CD4-positive, alpha-beta T cell (primary cell): ENCODE measurements around the gene SLC38A4. TPM values are rescaled to one million over a fixed set of nuclear protein-coding genes. Genes with fewer than 3 reads are reported as not detected.

ENCODE experiments used
- ATAC-seq: fragments of 200-7000 bp; cut with Tn5 transposase; one replicate; pipeline ENCODE4 v1.10.0; 2022; ENCODE audit warnings: mild to moderate bottlenecking; ENCODE audit not compliant: poor library complexity
- CTCF ChIA-PET: fragments of 350-600 bp; sonication (Branson Sonifier 250); formaldehyde crosslinking; loops from one replicate; lab custom pipeline; 2021; ENCODE audit warnings: antibody characterized with exemption, inconsistent platforms; lab: Charles Lee
- POLR2A ChIA-PET: fragments of 350-600 bp; sonication (Branson Sonifier 250); formaldehyde crosslinking; loops from one replicate; lab custom pipeline; 2021; ENCODE audit warnings: antibody characterized with exemption, inconsistent platforms; lab: Charles Lee
- DNase-seq, 14 experiments: peaks; one replicate each; pipeline ENCODE4 v3.0.0-alpha.2; 2013 to 2020; ENCODE audit warnings: mixed read lengths in 2 of 14
- H3K27ac ChIP-seq, 2 donors: one replicate each; pipeline versions ENCODE4 v1.5.1 to v1.7.0; 2013; ENCODE audit warnings: low read length in 2 of 2, low read depth in 1 of 2, mild to moderate bottlenecking in 1 of 2
- H3K27me3 ChIP-seq, 2 experiments: 1 replicate in 1 of 2; 2 replicates in 1 of 2; pipeline versions ENCODE4 v1.6.1 to v1.7.0; 2013; ENCODE audit warnings: low read length in 2 of 2, control low read depth in 1 of 2, mild to moderate bottlenecking in 1 of 2, moderate library complexity in 1 of 2; ENCODE audit not compliant: insufficient read depth in 2 of 2, control insufficient read depth in 1 of 2
- H3K36me3 ChIP-seq: one replicate; pipeline ENCODE4 v1.6.1; 2013; ENCODE audit warnings: low read length, control low read depth; ENCODE audit not compliant: insufficient read depth
- H3K4me1 ChIP-seq: one replicate; pipeline ENCODE4 v1.6.1; 2013; ENCODE audit warnings: low read length, control low read depth; ENCODE audit not compliant: insufficient read depth
- H3K4me3 ChIP-seq: one replicate; pipeline ENCODE4 v1.5.1; 2013; ENCODE audit warnings: mild to moderate bottlenecking, low read length, moderate library complexity
- H3K9me3 ChIP-seq, 2 experiments: 1 replicate in 1 of 2; 2 replicates in 1 of 2; pipeline versions ENCODE4 v1.6.1 to v1.7.0; 2013; ENCODE audit warnings: low read length in 2 of 2, mild to moderate bottlenecking in 2 of 2, control low read depth in 1 of 2, moderate library complexity in 1 of 2; ENCODE audit not compliant: control insufficient read depth in 1 of 2, insufficient read depth in 1 of 2
- H3K27ac Mint-ChIP-seq: one replicate; pipeline ENCODE4 v1.8.0; 2020; ENCODE audit warnings: mixed read lengths
- H3K27me3 Mint-ChIP-seq: one replicate; pipeline ENCODE4 v1.8.0; 2021; ENCODE audit warnings: mixed read lengths
- H3K36me3 Mint-ChIP-seq: one replicate; pipeline ENCODE4 v1.8.0; 2021; ENCODE audit warnings: low read depth, mixed read lengths
- H3K4me1 Mint-ChIP-seq: one replicate; pipeline ENCODE4 v1.8.0; 2021; ENCODE audit warnings: low read depth, mixed read lengths
- H3K4me3 Mint-ChIP-seq: one replicate; pipeline ENCODE4 v1.8.0; 2020; ENCODE audit warnings: mild to moderate bottlenecking, mixed read lengths
- H3K9me3 Mint-ChIP-seq: one replicate; pipeline ENCODE4 v1.8.0; 2020; ENCODE audit warnings: mixed read lengths
- CTCF ChIP-seq: fragments of 200-600 bp; IDR thresholded peaks from one replicate; pipeline ENCODE4 v1.8.0; 2022; ENCODE audit warnings: antibody characterized with exemption, mild to moderate bottlenecking
- intact Hi-C, 2 experiments: fragments of 100-400 bp; cut with DNase I in 1 of 2; cut with micrococcal nuclease in 1 of 2; formaldehyde crosslinking; loops; one replicate each; pipeline versions ENCODE4 v1.15.1 to v1.9.0; 2023 to 2025; cut with DNase I, micrococcal nuclease
- total RNA-seq, 174 experiments: library from RNA in 2 of 174; stranded (reverse) in 2 of 174; gene quantifications; one replicate each; pipeline ENCODE4 v1.2.3 and lab custom pipeline; 2021 to 2026

The SLC38A4 gene
- total RNA-seq, 2 experiments from 2014 or later = not detected

- CTCF ChIA-PET = interaction anchor here (1.4 kb wide), 1 partner anchor 13 kb away, joined by 3 read pairs; no protein-coding TSS in a partner anchor
- Histone ChIP-seq H3K36me3 (no peaks in the 10 kb centered on the region), H3K4me3 (no peak overlapping the region), H3K27ac (no peak overlapping the region), H3K27me3 (peaks cover 0 to 2% of the 10 kb centered on the region in 2 experiments), H3K4me1 (no peaks in the 10 kb centered on the region), H3K9me3 (no peaks in the 10 kb centered on the region)
- Mint-ChIP-seq H3K4me3 (no peak overlapping the region), H3K4me1 (no peaks in the 10 kb centered on the region), H3K36me3 (no peaks in the 10 kb centered on the region), H3K9me3 (no peaks in the 10 kb centered on the region), H3K27me3 (peaks cover 12% of the 10 kb centered on the region), H3K27ac (no peak overlapping the region)
- POLR2A ChIA-PET = no interaction called here
- TF ChIP-seq CTCF = no peak
- no peak for DNase-seq
- intact Hi-C loops = no loop called here
- no peak for ATAC-seq
These were observed 24.5 kb downstream of the SLC38A4 start for GRCh38 chr12:46801293-46801692.

GRCh38 chr12:46800160-46800559 is 25.6 kb downstream of the SLC38A4 start:
- Mint-ChIP-seq H3K27ac (no peak overlapping the region), H3K27me3 (peaks cover 5% of the 10 kb centered on the region), H3K36me3 (no peaks in the 10 kb centered on the region), H3K4me3 (no peak overlapping the region), H3K9me3 (no peaks in the 10 kb centered on the region), H3K4me1 (no peaks in the 10 kb centered on the region)
- CTCF ChIA-PET = no interaction called here
- Histone ChIP-seq H3K36me3 (no peaks in the 10 kb centered on the region), H3K9me3 (no peaks in the 10 kb centered on the region), H3K27ac (no peak overlapping the region), H3K4me3 (no peak overlapping the region), H3K4me1 (no peaks in the 10 kb centered on the region), H3K27me3 (peaks cover 0 to 3% of the 10 kb centered on the region in 2 experiments)
- no peak for TF ChIP-seq CTCF
- ATAC-seq = no peak
- intact Hi-C loops = no loop called here
- POLR2A ChIA-PET = no interaction called here
- no peak for DNase-seq

- Mint-ChIP-seq H3K4me1 (no peaks in the 10 kb centered on the region), H3K9me3 (no peaks in the 10 kb centered on the region), H3K27me3 (peaks cover 5% of the 10 kb centered on the region), H3K27ac (no peak overlapping the region), H3K36me3 (no peaks in the 10 kb centered on the region), H3K4me3 (no peak overlapping the region)
- CTCF ChIA-PET = no interaction called here
- Histone ChIP-seq H3K27ac (no peak overlapping the region), H3K4me1 (no peaks in the 10 kb centered on the region), H3K4me3 (no peak overlapping the region), H3K9me3 (no peaks in the 10 kb centered on the region), H3K36me3 (no peaks in the 10 kb centered on the region), H3K27me3 (peaks cover 0 to 3% of the 10 kb centered on the region in 2 experiments)
- TF ChIP-seq CTCF = no peak
- DNase-seq (no peak), ATAC-seq (no peak)
- intact Hi-C loops = no loop called here
- POLR2A ChIA-PET = no interaction called here
These were observed 27.1 kb downstream of the SLC38A4 start for GRCh38 chr12:46798648-46799047.
